ENCODE measurements around the gene CACNA1D. TPM values are rescaled to one million over a fixed set of nuclear protein-coding genes. Genes with fewer than 3 reads are reported as not detected.

Gene CACNA1D
- total and polyA plus RNA-seq, 9 of the 15 experiments (the other 6 are each of a cell fraction or from before 2014, with no cell fraction given), result 0.29 TPM; not detected in 8

DNA sequence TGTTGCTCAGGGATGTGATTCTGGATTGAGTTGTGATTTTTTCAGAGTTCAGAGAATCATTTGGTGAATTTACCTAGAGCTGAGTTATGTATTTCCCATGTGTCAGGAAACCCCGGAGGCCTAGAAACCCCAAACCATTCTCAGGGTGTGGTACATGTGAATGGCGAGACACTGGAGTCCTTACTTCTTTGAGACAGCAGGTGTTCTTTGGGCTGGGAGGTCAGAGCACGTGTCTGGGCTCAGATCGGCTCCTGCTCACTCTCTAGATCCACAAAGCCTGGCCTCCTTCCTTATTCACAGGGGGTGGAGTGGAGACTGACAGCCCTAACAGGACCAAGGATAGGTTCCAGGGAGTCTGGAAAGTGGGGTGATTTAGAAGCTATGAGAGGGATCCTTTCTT, 206.0 kb downstream of the CACNA1D start:
- Histone ChIP-seq H3K4me3 (no peak overlapping the region), H3K27ac (ENCODE audit: extremely low read depth, low read depth, low read length) (no peak overlapping the region), H3K79me2 (ENCODE audit: control insufficient read depth, insufficient read depth, low read length) (no peaks in the 10 kb centered on the region), H3K9me3 (replicated peaks; ENCODE audit: control insufficient read depth, insufficient read depth, low read depth, low read length) (no peaks in the 10 kb centered on the region), H3K4me2 (ENCODE audit: insufficient read depth, low read length) (no peak overlapping the region), H3K9ac (ENCODE audit: insufficient read depth in 1 of 2, low read depth in 2 of 2, low read length in 2 of 2) (no peak overlapping the region), H3K9me1 (ENCODE audit: control insufficient read depth, insufficient read depth, low read length) (no peaks in the 10 kb centered on the region), H2AFZ (ENCODE audit: low read depth, low read length) (no peak overlapping the region), H3K4me1 (replicated peaks in 1 of 2; ENCODE audit: control insufficient read depth in 2 of 2, insufficient read depth in 2 of 2, low read length in 2 of 2) (no peaks in the 10 kb centered on the region), H3K36me3 (ENCODE audit: control insufficient read depth, insufficient read depth, low read length) (no peaks in the 10 kb centered on the region), H4K20me1 (replicated peaks; ENCODE audit: control insufficient read depth, insufficient read depth, low read length) (no peaks in the 10 kb centered on the region), H3K27me3 (ENCODE audit: control insufficient read depth in 2 of 2, insufficient read depth in 2 of 2, low read length in 2 of 2) (peaks cover 0 to 14% of the 10 kb centered on the region in 2 experiments; a peak in 2 of 5 replicates)
- ChIA-PET POLR2A (interaction anchor here (0.5 kb wide), 1 partner anchor 317 kb away, joined by 3 read pairs; no protein-coding TSS in a partner anchor), CTCF (ENCODE audit: low intra/inter-chr PET ratio) (no interaction called here)
- ATAC-seq (no peak), DNase-seq (ENCODE audit: extremely low read depth in 1 of 4, low spot score in 3 of 4) (no peak), FAIRE-seq (no peak)
- 0% methylated on average over 3 of the region's 4 CpGs for WGBS (ENCODE audit: insufficient coverage, low coverage, missing lambda C conversion rate)
- in situ Hi-C loops (cut with MboI), result no loop called here
- TF ChIP-seq KDM1A (IDR thresholded peaks at IDR 0.05) (no peak), ZNF444 (CRISPR knock-in tag; IDR thresholded peaks at IDR 0.05) (no peak), ZNF445 (CRISPR knock-in tag; IDR thresholded peaks at IDR 0.05; ENCODE audit: low read depth) (no peak), KAT7 (CRISPR knock-in tag; IDR thresholded peaks at IDR 0.05; ENCODE audit: borderline replicate concordance) (no peak), ZNF140 (CRISPR knock-in tag; IDR thresholded peaks at IDR 0.05) (no peak), ZNF197 (CRISPR knock-in tag; IDR thresholded peaks at IDR 0.05; ENCODE audit: low read depth) (no peak), ZFP1 (CRISPR knock-in tag; IDR thresholded peaks at IDR 0.05) (no peak), ZNF77 (CRISPR knock-in tag; IDR thresholded peaks at IDR 0.05) (no peak), KDM5B (IDR thresholded peaks at IDR 0.05; ENCODE audit: insufficient replicate concordance, low read depth, low read length) (no peak), TOE1 (IDR thresholded peaks at IDR 0.05; ENCODE audit: borderline replicate concordance) (no peak), TOE1 (CRISPR knock-in tag; IDR thresholded peaks at IDR 0.05; ENCODE audit: borderline replicate concordance, low read depth) (no peak), ZBED1 (IDR thresholded peaks at IDR 0.05) (no peak)
- TF ChIP-seq, protein P1, sequence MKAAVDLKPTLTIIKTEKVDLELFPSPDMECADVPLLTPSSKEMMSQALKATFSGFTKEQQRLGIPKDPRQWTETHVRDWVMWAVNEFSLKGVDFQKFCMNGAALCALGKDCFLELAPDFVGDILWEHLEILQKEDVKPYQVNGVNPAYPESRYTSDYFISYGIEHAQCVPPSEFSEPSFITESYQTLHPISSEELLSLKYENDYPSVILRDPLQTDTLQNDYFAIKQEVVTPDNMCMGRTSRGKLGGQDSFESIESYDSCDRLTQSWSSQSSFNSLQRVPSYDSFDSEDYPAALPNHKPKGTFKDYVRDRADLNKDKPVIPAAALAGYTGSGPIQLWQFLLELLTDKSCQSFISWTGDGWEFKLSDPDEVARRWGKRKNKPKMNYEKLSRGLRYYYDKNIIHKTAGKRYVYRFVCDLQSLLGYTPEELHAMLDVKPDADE (conservative IDR thresholded peaks at IDR 0.05; ENCODE audit: control insufficient read depth, low read depth, low read length), result no peak
- TF ChIP-seq, protein P2, sequence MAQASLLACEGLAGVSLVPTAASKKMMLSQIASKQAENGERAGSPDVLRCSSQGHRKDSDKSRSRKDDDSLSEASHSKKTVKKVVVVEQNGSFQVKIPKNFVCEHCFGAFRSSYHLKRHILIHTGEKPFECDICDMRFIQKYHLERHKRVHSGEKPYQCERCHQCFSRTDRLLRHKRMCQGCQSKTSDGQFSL (CRISPR knock-in tag; IDR thresholded peaks at IDR 0.05), result no peak
- TF ChIP-seq, protein P2 (tag; IDR thresholded peaks at IDR 0.05), result no peak
- intact Hi-C loops (cut with micrococcal nuclease), result no loop called here
- BruUV-seq (replicated peaks), result no TSS peak

All from K562 (cell line).